ENCODE results near the gene RET.
"Not testable (repeated sequence)": the region's sequence is repeated elsewhere in the genome, so short reads cannot be mapped to it uniquely, and the experiment has no call there.

The RET gene

DNA sequence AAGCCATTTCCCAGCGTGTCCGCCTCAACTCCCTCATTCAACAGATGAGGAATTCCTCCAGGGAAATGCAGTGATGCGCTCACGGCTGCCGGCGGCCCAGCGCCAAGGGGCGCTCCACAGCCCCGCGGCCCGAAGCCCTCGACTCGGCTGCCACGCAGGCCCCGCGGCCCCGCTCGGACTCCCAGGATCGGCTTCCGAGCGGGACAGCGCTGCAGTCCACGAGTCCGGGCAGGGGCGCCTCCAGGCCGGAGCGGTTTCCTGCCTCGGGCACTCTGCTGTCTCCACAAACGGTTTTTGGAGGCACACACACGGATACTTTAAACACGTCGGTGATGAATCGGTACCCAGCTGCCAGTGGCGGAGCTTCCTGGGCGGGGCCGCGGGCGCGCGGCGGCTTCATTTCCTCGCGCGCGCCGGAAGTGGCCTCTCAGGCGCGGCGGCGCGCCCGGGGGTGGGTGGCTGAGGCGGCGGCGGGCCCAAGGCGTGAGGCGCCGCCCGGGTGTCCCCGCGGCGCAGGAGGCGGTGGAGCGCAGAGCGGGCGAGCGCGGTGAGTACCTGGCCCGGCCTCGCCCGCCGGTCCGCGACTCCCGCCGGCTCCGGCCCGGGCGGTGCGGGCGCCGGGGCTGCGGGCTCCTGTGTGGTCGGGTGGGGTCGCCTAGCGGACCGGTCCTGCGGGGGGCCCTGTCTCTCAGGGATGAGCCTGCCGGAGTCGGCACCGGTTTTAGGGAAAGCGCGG, 61.3 kb downstream of the RET start, which contains the start of gene CSGALNACT2:
CSGALNACT2 (plus strand) TSS at position 425 of the 736 bp plus-strand sequence. CDS start 16,705 bp downstream, outside the sequence.
- DNase-seq: peak; percentile 84

GRCh38 chr10:43138757-43139241, 61.9 kb downstream of the RET start:
- peak; percentile 48 for DNase-seq

- no peak for DNase-seq
These were observed 64.6 kb downstream of the RET start for GRCh38 chr10:43141421-43141820.

DNA sequence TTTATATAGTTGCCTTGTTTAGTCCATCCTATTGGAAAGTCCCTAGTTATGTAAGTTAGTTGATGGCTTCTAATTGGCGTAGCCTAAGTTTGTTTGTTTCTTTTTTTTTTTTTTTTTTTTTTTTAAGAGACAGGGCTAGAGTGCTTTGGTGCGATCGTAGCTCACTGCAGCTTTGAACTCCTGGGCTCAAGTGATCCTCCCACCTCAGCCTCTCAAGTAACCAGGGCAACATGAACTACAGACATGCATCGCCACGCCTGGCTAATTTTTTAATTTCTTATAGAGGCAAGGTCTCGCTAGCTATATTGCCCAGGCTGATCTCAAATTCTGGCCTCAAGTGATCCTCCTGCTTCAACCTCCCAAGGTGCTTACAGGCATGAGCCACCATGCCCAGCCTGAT, 68.4 kb downstream of the RET start:
- no peak for DNase-seq

DNA sequence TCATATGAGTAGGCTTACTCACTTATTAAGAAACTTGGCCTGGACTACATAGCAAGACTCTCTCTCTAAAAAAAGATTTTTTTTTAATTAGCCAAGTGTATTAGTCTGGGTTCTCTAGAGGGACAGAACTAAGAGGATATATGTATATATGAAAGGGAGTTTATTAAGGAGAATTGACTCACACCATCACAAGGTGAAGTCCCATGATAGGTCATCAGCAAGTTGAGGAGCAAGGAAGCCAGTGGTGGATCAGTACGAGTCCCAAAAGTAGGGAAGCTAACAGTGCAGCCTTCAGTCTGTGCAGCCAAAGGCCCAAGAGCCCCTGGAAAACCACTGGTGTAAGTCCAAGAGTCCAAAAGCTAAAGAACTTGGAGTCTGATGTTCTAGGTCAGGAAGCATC, 69.1 kb downstream of the RET start:
- DNase-seq: not testable (repeated sequence)

DNA sequence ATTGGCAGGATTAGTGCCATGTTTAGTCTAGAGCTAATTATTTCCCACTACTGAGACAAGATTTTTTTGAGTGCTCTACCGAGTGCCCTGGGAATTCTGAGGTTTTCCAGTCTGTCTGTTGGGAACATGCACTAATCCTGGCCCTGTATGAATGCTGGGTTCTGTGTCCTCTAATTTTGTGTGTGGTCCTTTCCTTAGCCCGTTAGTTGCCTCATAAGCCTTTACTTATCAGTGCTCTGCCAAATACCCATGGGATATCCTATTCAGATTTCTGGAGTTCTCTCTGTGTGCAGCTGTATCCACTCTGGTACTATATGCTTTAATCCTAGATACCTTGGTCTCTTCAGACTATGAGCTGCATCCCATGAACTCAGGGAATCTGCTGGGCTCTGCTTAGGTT, 74.5 kb downstream of the RET start:
- DNase-seq: no peak

DNA sequence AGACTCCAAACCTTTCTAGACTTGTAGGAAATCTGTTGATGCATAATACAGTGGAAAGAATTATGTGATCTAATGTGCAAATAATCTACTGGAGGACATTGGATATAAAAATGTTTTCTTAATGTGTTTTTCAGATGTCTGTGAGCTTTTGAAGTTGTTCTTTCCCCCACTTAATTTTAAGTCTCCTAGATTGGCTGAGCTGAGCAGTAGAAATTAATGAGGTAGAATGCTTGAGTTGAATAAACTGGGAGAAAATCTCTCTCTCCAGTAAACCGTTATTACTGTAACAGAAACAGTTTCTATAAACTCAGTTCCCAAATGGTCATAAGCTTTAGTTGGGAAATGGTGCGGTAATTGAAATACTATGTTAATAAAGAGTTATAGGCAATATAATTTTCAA, 77.0 kb downstream of the RET start:
- DNase-seq: no peak

DNA sequence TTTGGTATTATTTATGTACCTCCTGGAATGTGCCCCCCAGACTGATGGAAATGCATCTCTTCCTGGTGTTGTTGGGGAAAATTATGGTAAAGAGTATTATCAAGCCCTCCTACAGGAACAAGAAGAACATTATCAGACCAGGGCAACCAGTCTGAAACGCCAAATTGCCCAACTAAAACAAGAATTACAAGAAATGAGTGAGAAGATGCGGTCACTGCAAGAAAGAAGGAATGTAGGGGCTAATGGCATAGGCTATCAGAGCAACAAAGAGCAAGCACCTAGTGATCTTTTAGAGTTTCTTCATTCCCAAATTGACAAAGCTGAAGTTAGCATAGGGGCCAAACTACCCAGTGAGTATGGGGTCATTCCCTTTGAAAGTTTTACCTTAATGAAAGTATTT, 78.4 kb downstream of the RET start:
- no peak for DNase-seq

DNA sequence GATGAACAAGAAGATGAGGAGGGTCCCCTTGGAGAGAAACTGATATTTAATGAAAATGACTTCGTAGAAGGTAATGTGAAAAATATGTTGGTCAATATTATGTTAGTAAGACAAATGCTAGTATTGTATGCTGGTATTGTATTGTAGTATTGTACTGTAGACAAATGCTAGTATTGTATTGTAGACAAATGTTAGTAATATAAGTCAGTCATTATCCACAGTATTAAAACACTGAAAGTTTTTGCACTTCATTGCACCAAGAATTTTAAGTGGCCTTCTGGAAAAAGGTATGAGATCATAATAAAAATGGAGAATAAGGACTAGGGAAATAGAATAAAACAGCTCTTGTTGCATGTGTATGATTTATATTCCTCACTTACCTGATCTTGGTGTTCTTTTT, 78.9 kb downstream of the RET start:
- DNase-seq: no peak

GRCh38 chr10:43156590-43157341, 79.9 kb downstream of the RET start:
- DNase-seq: no peak

- no peak for DNase-seq
These were observed 81.8 kb downstream of the RET start for GRCh38 chr10:43158636-43159035.

DNA sequence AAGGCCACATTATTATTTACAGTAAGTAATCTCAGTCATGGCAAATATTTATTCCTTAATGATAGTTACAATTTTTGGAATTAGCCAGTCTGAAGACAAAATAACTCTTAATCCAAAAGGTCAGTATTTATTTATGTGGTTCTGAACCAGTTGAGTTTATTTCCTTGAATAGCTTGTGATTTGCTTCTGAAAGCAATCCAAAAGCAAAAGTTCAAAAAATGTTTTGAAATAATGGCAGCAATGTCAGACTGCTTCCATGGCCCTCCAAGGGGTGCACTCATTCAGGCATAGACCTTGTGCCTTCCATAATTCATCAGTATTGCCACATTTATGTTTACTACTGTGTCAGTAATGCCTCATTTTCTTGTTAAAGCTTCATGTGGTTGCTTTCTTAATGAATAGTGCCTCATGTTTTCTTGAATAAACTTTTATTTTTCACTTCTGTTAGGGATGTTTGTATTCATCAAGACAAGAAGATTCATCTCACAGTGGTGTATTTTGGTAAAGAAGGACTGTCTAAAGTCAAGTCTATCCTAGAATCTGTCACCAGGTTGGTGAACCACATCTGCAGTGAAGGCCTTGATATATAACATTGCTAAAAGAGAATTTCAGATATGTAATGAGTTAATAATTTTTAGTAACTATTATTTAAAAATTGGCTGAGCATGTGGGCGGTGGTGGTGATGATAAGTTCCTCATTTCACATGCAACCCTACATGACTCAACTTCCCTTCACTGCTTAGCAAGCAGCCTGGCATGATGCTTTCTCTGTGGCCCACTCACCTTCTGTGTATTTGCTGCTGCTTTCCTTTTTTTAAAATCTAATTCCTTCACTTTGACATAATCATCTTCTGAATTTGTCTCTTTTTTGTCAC, 83.4 kb downstream of the RET start:
- no peak for DNase-seq

DNA sequence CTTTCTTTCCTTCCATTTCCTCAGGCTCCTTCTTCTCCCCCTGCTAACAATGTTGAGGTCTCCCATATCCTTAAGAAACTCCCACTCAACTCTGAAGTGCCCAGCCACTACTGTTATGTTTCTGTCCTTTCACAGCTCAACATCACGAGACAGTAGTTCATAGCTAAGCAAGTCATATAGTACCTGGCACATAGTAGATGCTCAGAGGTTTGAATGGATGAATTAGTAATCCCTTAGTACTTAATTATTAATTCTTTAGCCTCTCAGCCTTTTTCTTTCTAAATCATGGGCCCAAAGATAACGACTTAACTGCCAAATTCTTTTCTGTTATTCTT, 84.0 kb downstream of the RET start:
- no peak for DNase-seq

GRCh38 chr10:43162604-43163003, 85.7 kb downstream of the RET start:
- no peak for DNase-seq

- DNase-seq: no peak
These were observed 89.5 kb downstream of the RET start for GRCh38 chr10:43166207-43166879.

- DNase-seq: no peak
These were observed 90.1 kb downstream of the RET start for GRCh38 chr10:43166880-43167497.

DNA sequence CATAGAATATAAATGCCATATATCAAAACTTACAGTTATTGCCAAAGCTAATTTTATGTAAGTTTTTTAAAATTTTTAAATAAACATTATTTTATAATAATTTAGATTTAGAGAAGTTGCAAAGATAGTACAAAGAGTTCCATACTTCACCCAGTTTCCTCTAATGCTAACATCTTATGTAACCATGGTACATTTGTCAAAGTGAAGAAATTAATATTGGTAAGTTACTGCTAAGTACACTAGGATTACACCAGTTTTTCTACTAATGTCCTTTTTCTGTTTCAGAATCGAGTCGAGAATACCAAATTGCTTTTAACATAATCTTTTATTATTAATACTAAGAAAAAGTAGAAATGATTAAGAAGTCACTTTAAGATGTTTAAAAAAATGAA, 90.6 kb downstream of the RET start:
- DNase-seq: no peak

GRCh38 chr10:43170491-43170890, 93.6 kb downstream of the RET start:
- DNase-seq: no peak

- no peak for DNase-seq
These were observed 95.8 kb downstream of the RET start for GRCh38 chr10:43172645-43173044.

DNA sequence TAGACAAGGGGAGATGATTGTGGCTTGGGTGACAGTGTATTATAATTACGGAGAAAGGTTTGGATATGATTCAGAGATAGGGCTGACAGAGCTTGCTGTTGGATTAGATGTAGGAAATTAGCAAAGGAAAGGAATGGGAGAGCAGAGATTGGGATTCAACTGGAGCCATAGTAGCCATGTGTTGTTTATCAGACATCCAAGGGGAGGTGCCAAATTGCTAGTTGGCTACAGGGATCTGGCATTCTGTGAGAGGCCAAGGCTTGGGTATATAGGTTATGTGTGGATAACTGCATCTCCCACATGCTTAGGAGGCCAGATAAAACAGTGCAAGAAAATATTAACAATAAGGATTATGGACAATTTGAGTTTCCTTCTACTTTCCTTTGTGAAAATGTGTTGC, 96.3 kb downstream of the RET start:
- no peak for DNase-seq

- DNase-seq: no peak
These were observed 98.1 kb downstream of the RET start for GRCh38 chr10:43174969-43175368.

DNA sequence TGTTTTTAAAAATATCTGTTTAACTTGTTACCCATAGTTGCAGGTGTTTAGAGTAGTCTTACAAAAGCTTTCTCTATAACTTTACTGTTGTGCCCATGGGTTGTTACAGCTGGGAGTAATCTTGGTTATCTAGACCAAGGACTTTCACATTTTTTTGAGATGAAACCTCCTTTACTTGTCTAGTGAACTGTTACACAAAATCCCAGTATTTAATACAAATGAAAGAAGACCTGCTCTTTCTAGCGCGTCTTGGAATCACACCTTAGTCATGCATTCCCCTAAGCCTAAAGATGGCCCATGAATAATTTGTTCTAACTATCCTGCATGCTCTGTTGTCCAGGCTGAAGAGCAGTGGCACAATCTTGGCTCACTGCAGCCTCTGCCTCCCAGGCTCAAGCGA, 99.4 kb downstream of the RET start:
- DNase-seq: no peak
